Astrocyte of the spinal cord (primary cell): ENCODE results near the gene ONECUT3.

Experiments
- DNase-seq: peaks from one replicate; pipeline ENCODE4 v3.0.0; 2011; ENCODE audit warnings: low read depth, low spot score
- H3K4me3 ChIP-seq: 2 replicates; pipeline ENCODE4 v1.5.1; 2011; ENCODE audit warnings: low read depth, mild to moderate bottlenecking, low read length, moderate library complexity
- in situ Hi-C: cut with HindIII; loops from 2 replicates; pipeline ENCODE4 v1.10.0; 2017; ENCODE audit warnings: low sequenced_read_pairs
- TF ChIP-seq, protein P1 (sequence below): IDR thresholded peaks from 2 replicates; pipeline ENCODE4 v1.5.1; 2012; ENCODE audit warnings: low read depth, mild to moderate bottlenecking, low read length, inconsistent platforms

The ONECUT3 gene

DNA sequence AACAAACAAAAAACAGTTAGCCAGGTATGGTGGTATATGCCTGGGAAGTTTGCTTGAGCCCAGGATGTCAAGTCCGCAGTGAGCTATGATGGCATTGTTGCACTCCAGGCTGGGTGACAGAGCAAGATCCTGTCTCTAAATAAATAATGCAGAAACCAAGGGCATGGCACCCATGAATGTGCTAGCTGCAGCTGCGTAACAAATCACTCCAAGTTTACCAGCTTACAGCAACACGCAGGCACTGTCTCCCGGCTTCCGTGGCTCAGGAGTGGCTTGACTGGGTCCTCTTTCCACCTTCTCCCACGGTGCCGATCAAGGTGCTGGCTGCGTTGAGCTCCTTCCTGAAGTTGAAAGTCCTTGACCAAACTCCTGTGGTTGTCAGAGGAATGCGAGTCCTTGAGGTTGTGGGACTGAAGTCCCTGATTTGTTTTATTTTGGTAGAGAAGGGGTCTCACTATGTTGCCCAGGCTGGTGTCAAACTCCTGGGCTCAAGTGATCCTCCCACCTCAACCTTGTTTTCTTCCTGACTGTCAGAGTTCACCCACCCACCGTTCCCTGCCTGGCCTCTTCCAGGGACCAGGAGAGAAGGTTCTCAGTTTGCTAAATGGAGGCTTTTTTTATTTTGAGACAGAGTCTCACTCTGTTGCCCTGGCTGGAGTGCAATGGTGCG, 13.2 kb upstream of the ONECUT3 start:
- in situ Hi-C loops, result no loop called here
- DNase-seq, result no peak
- no peak overlapping the region for H3K4me3 ChIP-seq
- TF ChIP-seq, protein P1, sequence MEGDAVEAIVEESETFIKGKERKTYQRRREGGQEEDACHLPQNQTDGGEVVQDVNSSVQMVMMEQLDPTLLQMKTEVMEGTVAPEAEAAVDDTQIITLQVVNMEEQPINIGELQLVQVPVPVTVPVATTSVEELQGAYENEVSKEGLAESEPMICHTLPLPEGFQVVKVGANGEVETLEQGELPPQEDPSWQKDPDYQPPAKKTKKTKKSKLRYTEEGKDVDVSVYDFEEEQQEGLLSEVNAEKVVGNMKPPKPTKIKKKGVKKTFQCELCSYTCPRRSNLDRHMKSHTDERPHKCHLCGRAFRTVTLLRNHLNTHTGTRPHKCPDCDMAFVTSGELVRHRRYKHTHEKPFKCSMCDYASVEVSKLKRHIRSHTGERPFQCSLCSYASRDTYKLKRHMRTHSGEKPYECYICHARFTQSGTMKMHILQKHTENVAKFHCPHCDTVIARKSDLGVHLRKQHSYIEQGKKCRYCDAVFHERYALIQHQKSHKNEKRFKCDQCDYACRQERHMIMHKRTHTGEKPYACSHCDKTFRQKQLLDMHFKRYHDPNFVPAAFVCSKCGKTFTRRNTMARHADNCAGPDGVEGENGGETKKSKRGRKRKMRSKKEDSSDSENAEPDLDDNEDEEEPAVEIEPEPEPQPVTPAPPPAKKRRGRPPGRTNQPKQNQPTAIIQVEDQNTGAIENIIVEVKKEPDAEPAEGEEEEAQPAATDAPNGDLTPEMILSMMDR, result no peak

DNA sequence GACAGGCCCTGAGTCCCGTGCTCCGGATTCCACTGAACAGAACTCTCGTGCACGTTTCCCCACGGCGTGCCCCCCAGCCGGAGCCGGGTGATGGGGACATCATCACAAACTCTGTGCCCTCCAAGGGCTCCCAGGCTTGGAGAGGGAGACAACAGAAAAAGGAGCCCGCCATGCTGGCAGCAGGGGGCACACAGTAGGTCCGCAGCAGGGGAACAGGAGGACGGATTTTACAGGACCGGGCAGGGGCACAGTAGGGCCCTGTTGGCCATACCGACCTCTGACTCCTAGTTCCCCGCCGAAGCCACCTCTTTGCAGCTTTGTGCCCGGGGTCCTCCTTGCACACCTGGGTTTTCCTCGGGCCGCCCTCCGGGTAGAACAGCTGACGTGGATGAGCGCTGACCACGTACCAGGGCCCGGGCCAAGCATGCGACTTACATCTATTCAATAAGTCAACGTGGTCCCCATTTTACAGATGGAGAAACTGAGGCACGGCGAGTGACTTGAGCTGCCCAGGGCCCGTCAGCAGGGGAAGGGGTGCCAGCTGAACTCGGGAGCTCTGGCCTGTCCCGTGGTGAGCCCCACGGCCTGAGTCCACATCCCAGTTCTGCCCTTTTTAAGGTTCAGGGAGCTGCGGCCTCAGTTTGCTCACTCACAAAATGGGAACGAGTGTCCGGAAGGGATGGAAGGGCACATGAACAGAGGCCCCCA, 10.2 kb upstream of the ONECUT3 start:
- no peak overlapping the region for H3K4me3 ChIP-seq
- in situ Hi-C loops, result no loop called here
- DNase-seq, result no peak
- TF ChIP-seq, protein P1, result no peak

DNA sequence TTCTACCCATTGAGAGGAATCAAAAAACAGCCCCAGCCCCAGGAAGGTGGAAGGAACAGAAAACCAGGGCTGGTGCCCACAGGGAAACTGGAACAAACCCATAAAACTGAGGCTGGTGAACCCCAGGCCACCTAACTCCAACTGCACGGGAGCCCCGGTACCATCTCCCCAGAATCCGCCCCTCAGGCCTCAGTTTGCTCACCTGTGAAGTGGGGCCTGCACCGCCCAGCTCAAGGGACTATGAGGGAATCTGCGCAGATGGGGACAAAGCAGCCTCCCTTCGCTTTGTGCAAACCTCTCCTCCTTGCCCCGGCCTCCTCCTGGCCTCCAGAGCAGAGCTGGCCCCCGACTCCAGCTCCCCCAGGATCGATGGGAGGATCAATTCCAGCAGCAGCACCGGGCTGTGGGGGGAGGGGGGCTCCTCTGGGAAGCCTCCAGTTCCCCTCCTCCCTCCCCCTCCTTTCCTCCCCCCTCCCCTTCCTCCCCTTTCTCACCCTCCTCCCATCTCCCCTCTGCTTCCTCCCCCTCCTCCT, 9.1 kb upstream of the ONECUT3 start:
- in situ Hi-C loops, result no loop called here
- TF ChIP-seq, protein P1, result no peak
- DNase-seq, result no peak
- H3K4me3 ChIP-seq, result no peak overlapping the region

DNA sequence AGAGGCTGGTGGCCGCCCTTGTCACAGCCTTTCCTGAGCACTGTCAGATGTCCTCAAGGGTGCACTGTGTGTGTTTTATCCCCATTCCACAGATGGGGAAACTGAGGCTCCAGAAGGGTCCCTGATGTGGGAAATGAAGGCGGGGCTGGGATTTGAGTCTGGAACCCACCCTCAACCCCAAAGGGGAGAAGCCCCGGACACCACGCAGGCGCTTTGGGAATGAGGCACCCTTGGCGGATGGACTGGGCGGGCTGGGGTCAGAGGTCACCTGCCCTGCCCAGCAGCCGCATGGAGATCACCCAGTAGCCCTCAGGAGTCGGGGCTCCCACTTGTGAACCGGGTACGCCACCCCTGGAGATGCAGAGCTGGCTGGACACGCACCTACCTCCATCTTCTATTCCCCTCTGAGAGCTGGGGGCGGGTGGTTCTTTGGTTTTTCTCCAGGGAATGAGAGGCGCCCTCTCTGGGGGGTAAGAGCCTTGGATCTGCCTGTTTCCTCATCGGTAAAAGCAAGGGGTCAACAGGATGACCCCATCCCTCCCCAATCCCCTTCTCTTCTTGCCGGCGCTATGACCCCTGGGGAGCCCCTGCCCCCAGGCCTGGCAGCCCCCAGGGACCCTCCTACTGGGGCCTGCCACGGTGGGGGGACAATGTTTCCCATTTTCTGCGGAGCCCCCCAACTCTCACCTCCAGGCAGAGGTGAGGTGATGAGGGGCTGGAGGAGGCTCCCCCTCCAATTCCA, 8.3 kb upstream of the ONECUT3 start:
- DNase-seq, result no peak
- in situ Hi-C loops, result no loop called here
- TF ChIP-seq, protein P1, result no peak
- no peak overlapping the region for H3K4me3 ChIP-seq

DNA sequence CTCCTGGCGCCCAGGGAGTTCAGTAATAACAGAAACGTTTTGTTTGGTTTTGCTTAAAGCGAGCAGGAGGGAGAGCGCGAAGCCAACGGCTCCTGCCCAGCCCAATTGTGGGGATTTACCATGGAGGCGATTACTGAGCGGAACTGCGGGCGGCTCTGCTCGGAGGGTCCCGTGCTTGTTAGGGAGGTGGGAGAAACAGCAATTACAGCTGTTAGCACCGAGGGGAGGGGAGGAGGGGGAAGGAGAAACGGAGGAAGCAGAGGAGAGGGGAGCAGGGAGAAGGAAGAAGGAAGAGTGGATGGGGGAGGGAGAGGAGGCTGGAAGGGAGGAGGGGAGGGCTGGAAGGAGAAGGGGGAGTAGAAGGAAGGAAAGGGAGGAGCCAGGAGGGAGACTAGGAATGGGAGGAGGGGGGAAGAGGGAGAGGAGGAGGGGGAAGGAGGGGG, 7.7 kb upstream of the ONECUT3 start:
- in situ Hi-C loops, result no loop called here
- H3K4me3 ChIP-seq, result no peak overlapping the region
- TF ChIP-seq, protein P1, result no peak
- DNase-seq, result no peak

DNA sequence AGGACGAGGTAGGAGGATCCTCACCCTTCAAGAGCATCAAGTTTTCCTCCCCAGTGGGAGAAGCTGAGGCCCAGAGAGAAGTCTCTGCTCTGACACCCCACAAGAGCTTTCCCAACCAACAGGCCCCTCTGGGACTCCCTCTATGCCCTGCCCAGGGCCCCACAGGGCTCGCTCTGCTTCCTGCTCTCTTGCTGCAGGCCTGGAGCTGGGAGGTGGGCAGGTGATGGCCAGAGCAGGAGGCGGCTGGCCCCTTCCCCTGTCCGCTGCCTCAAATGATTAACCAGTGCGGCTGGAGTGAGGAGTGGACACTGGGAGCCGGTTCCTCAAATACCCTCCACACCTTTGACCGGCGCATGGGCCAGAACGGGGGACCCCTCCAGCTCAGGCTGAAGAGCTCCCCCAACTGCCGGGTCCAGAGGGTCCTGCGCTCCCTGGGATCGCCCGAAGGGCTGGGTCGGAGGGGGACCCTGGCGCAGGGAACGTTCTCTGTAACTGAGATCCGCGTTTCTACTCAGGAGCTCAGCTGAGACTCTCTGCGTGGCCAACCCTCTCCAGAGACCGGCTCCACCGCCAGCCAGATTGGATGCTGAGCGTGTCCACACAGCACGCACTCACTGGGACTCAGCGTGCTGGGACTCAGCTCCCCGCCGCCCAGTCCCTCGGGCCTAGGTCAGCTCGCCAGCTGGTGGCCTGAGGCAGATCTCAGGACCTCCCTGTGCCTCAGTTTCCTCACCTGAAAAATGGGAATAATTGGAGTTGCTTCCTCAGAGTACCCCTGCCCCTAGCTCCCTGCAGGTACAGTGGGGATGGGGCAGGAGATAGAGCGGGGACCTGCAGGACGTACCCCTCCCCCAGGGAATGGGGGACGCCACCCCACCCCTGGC, 6.7 kb upstream of the ONECUT3 start:
- no peak overlapping the region for H3K4me3 ChIP-seq
- TF ChIP-seq, protein P1, result no peak
- peak; percentile 37 for DNase-seq
- in situ Hi-C loops, result no loop called here
